Measurements from ENCODE around the gene HOXA3. TPM values are rescaled to one million over a fixed set of nuclear protein-coding genes. Genes with fewer than 3 reads are reported as not detected.

HOXA3 gene
- polyA plus RNA-seq, 2 of the 4 experiments (the other 2 are of a cell fraction), result 3.3 to 8.7 TPM

DNA sequence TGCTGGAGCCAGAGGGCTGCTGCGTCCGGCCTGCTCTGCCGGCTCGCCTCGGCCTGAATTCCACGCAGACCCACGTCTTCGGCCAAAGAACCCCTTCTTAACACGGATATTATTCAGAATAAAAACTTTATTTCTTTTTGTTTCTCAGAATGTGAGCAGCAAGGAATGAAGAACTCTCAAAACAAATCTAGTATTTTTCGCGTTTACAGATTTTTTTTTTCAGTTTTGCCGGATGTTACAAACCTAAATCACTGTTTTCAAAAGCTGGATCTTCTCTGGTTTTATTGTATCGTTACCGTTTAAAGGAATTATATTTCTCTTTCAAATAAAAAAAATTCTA is 45.5 kb downstream of the HOXA3 start:
- Histone ChIP-seq H3K9me3 (no peaks in the 10 kb centered on the region), H3K4me3 (no peak overlapping the region), H3K4me1 (peaks cover 26% of the 10 kb centered on the region), H3K27ac (no peak overlapping the region), H3K4me2 (no peak overlapping the region)
- ChIA-PET CTCF (interaction anchor here (1.5 to 3.7 kb wide), 3 partner anchors 10 to 37 kb away, joined by 4 to 20 read pairs (median 4); partner anchors contain the start of genes HOXA1 and HOXA5), POLR2A (no interaction called here)
- FAIRE-seq, result no peak
- WGBS (ENCODE audit: missing lambda C conversion rate), result 94% methylated on average over 14 of the region's 14 CpGs
- DNase-seq (ENCODE audit: low read depth in 1 of 2, low spot score in 1 of 2), result no peak
- ATAC-seq, result no peak
- TF ChIP-seq, protein P1, sequence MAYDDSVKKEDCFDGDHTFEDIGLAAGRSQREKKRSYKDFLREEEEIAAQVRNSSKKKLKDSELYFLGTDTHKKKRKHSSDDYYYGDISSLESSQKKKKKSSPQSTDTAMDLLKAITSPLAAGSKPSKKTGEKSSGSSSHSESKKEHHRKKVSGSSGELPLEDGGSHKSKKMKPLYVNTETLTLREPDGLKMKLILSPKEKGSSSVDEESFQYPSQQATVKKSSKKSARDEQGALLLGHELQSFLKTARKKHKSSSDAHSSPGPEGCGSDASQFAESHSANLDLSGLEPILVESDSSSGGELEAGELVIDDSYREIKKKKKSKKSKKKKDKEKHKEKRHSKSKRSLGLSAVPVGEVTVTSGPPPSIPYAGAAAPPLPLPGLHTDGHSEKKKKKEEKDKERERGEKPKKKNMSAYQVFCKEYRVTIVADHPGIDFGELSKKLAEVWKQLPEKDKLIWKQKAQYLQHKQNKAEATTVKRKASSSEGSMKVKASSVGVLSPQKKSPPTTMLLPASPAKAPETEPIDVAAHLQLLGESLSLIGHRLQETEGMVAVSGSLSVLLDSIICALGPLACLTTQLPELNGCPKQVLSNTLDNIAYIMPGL (CRISPR knock-in tag; IDR thresholded peaks at IDR 0.05; ENCODE audit: borderline replicate concordance), result no peak
- TF ChIP-seq CHD2 (IDR thresholded peaks at IDR 0.05; ENCODE audit: low read length, partially characterized antibody) (no peak), NR3C1 (IDR thresholded peaks at IDR 0.05) (no peak), KDM1A (IDR thresholded peaks at IDR 0.05; ENCODE audit: low read depth) (no peak), JUNB (IDR thresholded peaks at IDR 0.05) (no peak), CBX8 (IDR thresholded peaks at IDR 0.05) (no peak)

DNA sequence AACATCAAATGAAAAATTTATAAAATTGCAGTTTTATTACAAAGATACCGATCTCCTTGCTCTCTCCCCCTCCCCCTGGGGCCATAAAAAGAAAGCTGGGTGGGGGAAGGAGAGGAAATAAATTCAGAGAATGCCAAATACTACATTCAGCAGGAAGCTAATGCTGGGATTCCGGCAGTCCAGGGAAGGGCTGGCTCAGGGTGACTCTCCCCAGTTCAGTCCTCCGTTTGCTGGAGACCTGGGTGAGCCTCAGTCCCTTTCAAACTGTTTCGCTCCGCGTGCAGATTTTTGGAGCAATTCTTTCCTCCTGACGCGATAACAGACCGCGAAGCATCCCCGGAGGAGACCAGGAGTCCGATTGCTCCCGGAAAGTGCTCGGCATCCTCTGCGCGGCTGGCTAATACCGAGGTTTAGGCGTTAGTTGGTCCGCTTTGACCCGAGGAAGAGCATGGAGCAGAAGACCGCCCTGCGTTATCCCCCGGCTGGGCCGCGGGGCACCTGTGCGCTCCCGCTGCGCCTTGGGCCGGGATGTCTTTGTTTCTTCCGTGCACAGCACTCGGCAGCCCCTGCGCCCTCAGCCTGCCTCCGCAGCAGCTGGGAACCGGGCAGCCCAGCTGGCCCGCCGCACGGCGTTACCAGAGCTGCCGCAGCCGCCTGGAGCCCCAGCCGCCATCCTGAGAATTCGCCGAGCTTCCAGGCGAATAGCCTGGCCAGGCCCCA is 46.0 kb downstream of the HOXA3 start:
- ATAC-seq (no peak), DNase-seq (ENCODE audit: low read depth in 1 of 2, low spot score in 1 of 2) (no peak), FAIRE-seq (no peak)
- ChIA-PET POLR2A (interaction anchor here (0.6 kb wide), 2 partner anchors 10 to 129 kb away, joined by 3 read pairs; no protein-coding TSS in a partner anchor), CTCF (interaction anchor here (0.7 to 3.7 kb wide), 7 partner anchors 9 to 424 kb away, joined by 3 to 20 read pairs (median 4); partner anchors contain the start of genes HOXA1 and HOXA5)
- TF ChIP-seq HEYL (CRISPR knock-in tag; IDR thresholded peaks at IDR 0.05) (no peak), JUNB (IDR thresholded peaks at IDR 0.05) (no peak), TFCP2L1 (CRISPR knock-in tag; IDR thresholded peaks at IDR 0.05) (no peak), EHF (CRISPR knock-in tag; IDR thresholded peaks at IDR 0.05) (no peak), CHD4 (IDR thresholded peaks at IDR 0.05; ENCODE audit: borderline replicate concordance) (no peak), MAFK (IDR thresholded peaks at IDR 0.05; ENCODE audit: partially characterized antibody) (no peak), RARB (CRISPR knock-in tag; IDR thresholded peaks at IDR 0.05) (no peak), HDAC2 (IDR thresholded peaks at IDR 0.05) (no peak), ESRRA (IDR thresholded peaks at IDR 0.05; ENCODE audit: borderline replicate concordance, low read length) (no peak), MAZ (IDR thresholded peaks at IDR 0.05; ENCODE audit: borderline replicate concordance, low read depth, low read length) (no peak), TP53 (CRISPR knock-in tag; IDR thresholded peaks at IDR 0.05) (no peak), MYC (IDR thresholded peaks at IDR 0.05; ENCODE audit: borderline replicate concordance, low read length) (no peak), KDM1A (IDR thresholded peaks at IDR 0.05; ENCODE audit: low read depth) (no peak), EHMT2 (IDR thresholded peaks at IDR 0.05; ENCODE audit: low read depth) (no peak), FOSL2 (IDR thresholded peaks at IDR 0.05) (no peak), FOSL2 (CRISPR knock-in tag; IDR thresholded peaks at IDR 0.05) (no peak), PHF8 (IDR thresholded peaks at IDR 0.05; ENCODE audit: borderline replicate concordance, low read depth) (no peak)
- TF ChIP-seq, protein P2, sequence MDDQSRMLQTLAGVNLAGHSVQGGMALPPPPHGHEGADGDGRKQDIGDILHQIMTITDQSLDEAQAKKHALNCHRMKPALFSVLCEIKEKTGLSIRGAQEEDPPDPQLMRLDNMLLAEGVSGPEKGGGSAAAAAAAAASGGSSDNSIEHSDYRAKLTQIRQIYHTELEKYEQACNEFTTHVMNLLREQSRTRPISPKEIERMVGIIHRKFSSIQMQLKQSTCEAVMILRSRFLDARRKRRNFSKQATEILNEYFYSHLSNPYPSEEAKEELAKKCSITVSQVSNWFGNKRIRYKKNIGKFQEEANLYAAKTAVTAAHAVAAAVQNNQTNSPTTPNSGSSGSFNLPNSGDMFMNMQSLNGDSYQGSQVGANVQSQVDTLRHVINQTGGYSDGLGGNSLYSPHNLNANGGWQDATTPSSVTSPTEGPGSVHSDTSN (IDR thresholded peaks at IDR 0.05), result no peak
- TF ChIP-seq, protein P3, sequence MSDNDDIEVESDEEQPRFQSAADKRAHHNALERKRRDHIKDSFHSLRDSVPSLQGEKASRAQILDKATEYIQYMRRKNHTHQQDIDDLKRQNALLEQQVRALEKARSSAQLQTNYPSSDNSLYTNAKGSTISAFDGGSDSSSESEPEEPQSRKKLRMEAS (IDR thresholded peaks at IDR 0.05), result no peak
- TF ChIP-seq, protein P4, sequence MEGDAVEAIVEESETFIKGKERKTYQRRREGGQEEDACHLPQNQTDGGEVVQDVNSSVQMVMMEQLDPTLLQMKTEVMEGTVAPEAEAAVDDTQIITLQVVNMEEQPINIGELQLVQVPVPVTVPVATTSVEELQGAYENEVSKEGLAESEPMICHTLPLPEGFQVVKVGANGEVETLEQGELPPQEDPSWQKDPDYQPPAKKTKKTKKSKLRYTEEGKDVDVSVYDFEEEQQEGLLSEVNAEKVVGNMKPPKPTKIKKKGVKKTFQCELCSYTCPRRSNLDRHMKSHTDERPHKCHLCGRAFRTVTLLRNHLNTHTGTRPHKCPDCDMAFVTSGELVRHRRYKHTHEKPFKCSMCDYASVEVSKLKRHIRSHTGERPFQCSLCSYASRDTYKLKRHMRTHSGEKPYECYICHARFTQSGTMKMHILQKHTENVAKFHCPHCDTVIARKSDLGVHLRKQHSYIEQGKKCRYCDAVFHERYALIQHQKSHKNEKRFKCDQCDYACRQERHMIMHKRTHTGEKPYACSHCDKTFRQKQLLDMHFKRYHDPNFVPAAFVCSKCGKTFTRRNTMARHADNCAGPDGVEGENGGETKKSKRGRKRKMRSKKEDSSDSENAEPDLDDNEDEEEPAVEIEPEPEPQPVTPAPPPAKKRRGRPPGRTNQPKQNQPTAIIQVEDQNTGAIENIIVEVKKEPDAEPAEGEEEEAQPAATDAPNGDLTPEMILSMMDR (IDR thresholded peaks at IDR 0.05), result no peak
- TF ChIP-seq, protein P5, sequence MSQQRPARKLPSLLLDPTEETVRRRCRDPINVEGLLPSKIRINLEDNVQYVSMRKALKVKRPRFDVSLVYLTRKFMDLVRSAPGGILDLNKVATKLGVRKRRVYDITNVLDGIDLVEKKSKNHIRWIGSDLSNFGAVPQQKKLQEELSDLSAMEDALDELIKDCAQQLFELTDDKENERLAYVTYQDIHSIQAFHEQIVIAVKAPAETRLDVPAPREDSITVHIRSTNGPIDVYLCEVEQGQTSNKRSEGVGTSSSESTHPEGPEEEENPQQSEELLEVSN (IDR thresholded peaks at IDR 0.05; ENCODE audit: borderline replicate concordance, low read depth), result no peak
- no peak overlapping the region for H3K4me3 ChIP-seq
- no peak overlapping the region for H3K4me2 ChIP-seq
- no peak overlapping the region for H3K27ac ChIP-seq
- 93% methylated on average over 41 of the region's 44 CpGs for WGBS (ENCODE audit: missing lambda C conversion rate)
- H3K9me3 ChIP-seq, result no peaks in the 10 kb centered on the region
- H3K4me1 ChIP-seq, result peaks cover 20% of the 10 kb centered on the region
